Body of pancreas (tissue), 4 donors: ENCODE data around the gene ARL4D.
"Not testable (repeated sequence)": the region's sequence is repeated elsewhere in the genome, so short reads cannot be mapped to it uniquely, and the experiment has no call there.

Experiments
- POLR2A ChIP-seq, 3 donors: fragments of 450-650 bp; IDR thresholded peaks; one replicate each; pipeline ENCODE4 v1.6.1; 2016; ENCODE audit warnings: antibody characterized with exemption in 3 of 3, mild to moderate bottlenecking in 2 of 3
- TF ChIP-seq, protein P1 (sequence below), 7 experiments: fragments of 450-650 bp in 4 of 7; fragments of 200-600 bp in 3 of 7; sonication (generic) in 3 of 7; IDR thresholded peaks; one replicate each; pipeline ENCODE4 v1.5.1; 2016 to 2019; ENCODE audit warnings: antibody characterized with exemption in 7 of 7

DNA sequence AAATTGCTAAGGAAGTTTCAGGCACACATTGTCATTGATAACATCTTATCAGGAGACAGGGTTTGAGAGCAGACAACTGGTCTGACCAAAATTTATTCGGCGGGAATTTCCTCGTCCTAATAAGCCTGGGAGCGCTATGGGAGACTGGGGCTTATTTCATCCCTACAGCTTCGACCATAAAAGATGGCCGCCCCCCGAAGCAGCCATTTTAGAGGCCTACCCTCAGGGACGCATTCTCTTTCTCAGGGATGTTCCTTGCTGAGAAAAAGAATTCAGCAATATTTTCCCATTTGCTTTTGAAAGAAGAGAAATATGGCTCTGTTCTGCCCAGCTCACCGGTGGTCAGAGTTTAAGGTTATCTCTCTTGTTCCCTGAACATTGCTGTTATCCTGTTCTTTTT is 32.9 kb upstream of the ARL4D start:
- TF ChIP-seq, protein P1, sequence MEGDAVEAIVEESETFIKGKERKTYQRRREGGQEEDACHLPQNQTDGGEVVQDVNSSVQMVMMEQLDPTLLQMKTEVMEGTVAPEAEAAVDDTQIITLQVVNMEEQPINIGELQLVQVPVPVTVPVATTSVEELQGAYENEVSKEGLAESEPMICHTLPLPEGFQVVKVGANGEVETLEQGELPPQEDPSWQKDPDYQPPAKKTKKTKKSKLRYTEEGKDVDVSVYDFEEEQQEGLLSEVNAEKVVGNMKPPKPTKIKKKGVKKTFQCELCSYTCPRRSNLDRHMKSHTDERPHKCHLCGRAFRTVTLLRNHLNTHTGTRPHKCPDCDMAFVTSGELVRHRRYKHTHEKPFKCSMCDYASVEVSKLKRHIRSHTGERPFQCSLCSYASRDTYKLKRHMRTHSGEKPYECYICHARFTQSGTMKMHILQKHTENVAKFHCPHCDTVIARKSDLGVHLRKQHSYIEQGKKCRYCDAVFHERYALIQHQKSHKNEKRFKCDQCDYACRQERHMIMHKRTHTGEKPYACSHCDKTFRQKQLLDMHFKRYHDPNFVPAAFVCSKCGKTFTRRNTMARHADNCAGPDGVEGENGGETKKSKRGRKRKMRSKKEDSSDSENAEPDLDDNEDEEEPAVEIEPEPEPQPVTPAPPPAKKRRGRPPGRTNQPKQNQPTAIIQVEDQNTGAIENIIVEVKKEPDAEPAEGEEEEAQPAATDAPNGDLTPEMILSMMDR (IDR thresholded peaks at IDR 0.05), result not testable (repeated sequence)
- TF ChIP-seq POLR2A (IDR thresholded peaks at IDR 0.05), result not testable (repeated sequence)
